Breast epithelium (tissue), 4 donors: ENCODE results near the gene FSTL3. TPM values are rescaled to one million over a fixed set of nuclear protein-coding genes. Genes with fewer than 3 reads are reported as not detected.
A peak's percentile ranks its signal among the peaks of the same experiment; 100 is the strongest.

ENCODE experiments used
- DNase-seq, 2 donors: peaks; one replicate each; pipeline ENCODE4 v3.0.0-alpha.2; 2019; ENCODE audit warnings: low spot score in 2 of 2
- H3K27ac ChIP-seq, 2 donors: fragments of 200-600 bp; sonication (generic) in 1 of 2; one replicate each; pipeline ENCODE4 v1.5.1; 2016 to 2019; ENCODE audit warnings: mild to moderate bottlenecking in 1 of 2
- H3K27me3 ChIP-seq, 2 donors: fragments of 200-600 bp; sonication (generic) in 1 of 2; one replicate each; pipeline versions ENCODE4 v1.5.1 to v1.6.0; 2017 to 2019; ENCODE audit warnings: control low read depth in 1 of 2, mild to moderate bottlenecking in 1 of 2
- H3K36me3 ChIP-seq: fragments of 200-600 bp; one replicate; pipeline ENCODE4 v1.5.1; 2019
- H3K4me1 ChIP-seq, 2 donors: fragments of 200-600 bp; sonication (generic); one replicate each; pipeline ENCODE4 v1.5.1; 2016 to 2019; ENCODE audit warnings: control low read depth in 1 of 2
- H3K4me3 ChIP-seq, 3 donors: fragments of 200-600 bp; sonication (generic); 1 replicate in 2 of 3; 2 replicates in 1 of 3; pipeline ENCODE4 v1.5.1; 2016 to 2019; ENCODE audit warnings: mild to moderate bottlenecking in 3 of 3, moderate library complexity in 2 of 3
- H3K9me3 ChIP-seq, 2 donors: fragments of 200-600 bp; sonication (generic) in 1 of 2; one replicate each; pipeline ENCODE4 v1.5.1; 2016 to 2019; ENCODE audit warnings: control low read depth in 1 of 2
- POLR2A ChIP-seq: fragments of 450-650 bp; IDR thresholded peaks from one replicate; pipeline ENCODE4 v1.6.1; 2016; ENCODE audit warnings: antibody characterized with exemption, mild to moderate bottlenecking, moderate library complexity
- POLR2AphosphoS5 ChIP-seq, 3 donors: sonication (generic); formaldehyde crosslinking; IDR thresholded peaks; one replicate each; pipeline ENCODE4 v1.6.1; 2017; ENCODE audit warnings: antibody characterized with exemption in 3 of 3
- intact Hi-C: fragments of 100-400 bp; cut with DNase I; formaldehyde crosslinking; loops from one replicate; pipeline ENCODE4 v1.15.1; 2023; ENCODE audit warnings: low total_unique reads
- total RNA-seq, 3 donors: library from RNA; depleted of rRNA; stranded (reverse); fragments of >200 nt; gene quantifications; one replicate each; pipeline ENCODE4 v1.1.0, GENCODE V29; 2016
- TF ChIP-seq, protein P1 (sequence below), 3 donors: fragments of 450-650 bp; IDR thresholded peaks; one replicate each; pipeline ENCODE4 v1.5.1; 2016 to 2017; ENCODE audit warnings: antibody characterized with exemption in 3 of 3, mild to moderate bottlenecking in 3 of 3, moderate library complexity in 3 of 3

Gene FSTL3
- total RNA-seq, 3 donors from 2014 or later = 37.8 to 198 (median 111) TPM

- Histone ChIP-seq H3K27me3 (no peaks in the 10 kb centered on the region), H3K4me1 (peaks cover 9 to 15% of the 10 kb centered on the region in 2 donors), H3K9me3 (no peaks in the 10 kb centered on the region), H3K36me3 (no peaks in the 10 kb centered on the region), H3K27ac (peak overlapping the region; percentile 90 to 98), H3K4me3 (peak overlapping the region; percentile 44 to 99 (median 72))
- intact Hi-C loops = no loop called here
- peak in 1 of 2 donors; percentile 51 for DNase-seq
- TF ChIP-seq POLR2AphosphoS5 (IDR thresholded peaks at IDR 0.05) = no peak
These were observed 2.7 kb downstream of the FSTL3 start for GRCh38 chr19:678791-679388.

DNA sequence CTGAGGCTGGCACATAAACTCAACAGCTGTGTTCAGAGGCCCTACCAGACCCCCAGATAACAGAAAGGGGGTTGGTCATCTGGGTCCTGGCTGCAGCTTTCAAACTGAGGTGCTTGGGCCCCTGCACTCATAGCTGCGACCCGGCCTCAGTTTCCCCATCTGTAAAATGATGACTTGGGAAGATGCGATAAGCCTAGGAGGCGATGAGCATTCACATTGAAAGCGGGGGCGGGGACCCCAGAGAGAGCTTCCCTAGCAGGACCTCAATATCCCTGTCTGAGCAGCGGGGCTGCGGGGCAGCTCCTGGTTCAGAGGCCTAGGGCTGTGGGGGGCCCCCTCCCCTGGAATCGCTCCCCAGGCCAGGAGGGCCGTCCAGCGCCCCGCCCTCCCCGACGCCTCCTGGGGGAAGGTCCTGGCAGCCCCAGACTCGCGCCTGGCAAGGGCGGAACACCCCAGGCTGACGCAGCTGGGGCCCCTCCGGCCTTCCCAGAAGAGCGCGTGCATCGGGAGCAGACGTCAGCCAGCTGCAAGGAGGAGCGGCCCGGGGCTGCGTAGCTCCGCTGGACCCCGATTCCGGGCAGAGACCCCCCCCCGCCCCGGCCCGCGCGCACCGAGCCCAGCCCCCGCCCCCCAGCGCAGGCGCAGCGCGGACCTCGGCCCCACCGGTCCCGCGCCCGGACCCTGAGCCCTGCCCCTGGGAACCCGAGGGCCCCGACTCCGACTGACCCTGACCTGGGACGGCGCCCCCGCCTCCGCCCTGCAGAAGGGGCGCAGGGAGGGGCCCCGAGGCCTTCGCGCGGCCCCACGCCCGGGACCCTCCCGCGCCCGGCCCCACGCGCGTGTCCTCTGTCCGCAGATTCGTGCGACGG is 3.5 kb downstream of the FSTL3 start:
- H3K4me1 ChIP-seq = peaks cover 9 to 15% of the 10 kb centered on the region in 2 donors
- intact Hi-C loops = no loop called here

DNA sequence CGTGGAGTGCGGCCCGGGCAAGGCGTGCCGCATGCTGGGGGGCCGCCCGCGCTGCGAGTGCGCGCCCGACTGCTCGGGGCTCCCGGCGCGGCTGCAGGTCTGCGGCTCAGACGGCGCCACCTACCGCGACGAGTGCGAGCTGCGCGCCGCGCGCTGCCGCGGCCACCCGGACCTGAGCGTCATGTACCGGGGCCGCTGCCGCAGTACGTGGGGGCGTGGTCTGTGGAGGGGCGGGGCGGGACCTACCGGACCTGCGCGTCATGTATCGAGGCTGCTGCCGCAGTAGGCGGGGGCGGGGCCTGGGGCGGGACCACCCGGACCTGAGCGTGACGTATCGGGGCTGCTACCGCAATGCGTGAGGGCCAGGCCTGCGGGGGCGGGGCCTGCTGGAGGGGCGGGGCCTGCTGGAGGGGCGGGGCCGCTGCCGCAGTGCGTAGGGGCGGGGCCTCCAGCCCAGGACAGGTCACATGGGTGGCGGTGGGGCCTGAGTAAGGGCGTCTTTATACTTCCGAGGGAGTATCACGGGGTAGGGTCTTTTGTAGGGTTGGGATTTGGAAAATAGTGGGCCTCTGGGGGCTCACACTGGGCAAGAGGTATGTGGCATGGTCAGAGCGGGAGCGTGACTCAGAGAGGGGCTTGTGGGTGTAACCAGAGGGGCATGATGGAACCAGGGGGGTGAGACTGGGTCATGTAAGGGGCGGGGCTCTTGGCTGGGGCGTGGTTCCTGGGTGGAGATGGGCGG is 4.3 kb downstream of the FSTL3 start:
- peak overlapping the region; percentile 90 to 98 for H3K27ac ChIP-seq
- DNase-seq = peak; percentile 100
- H3K27me3 ChIP-seq = no peaks in the 10 kb centered on the region
- H3K36me3 ChIP-seq = no peaks in the 10 kb centered on the region
- TF ChIP-seq POLR2A (no peak), POLR2AphosphoS5 (IDR thresholded peaks at IDR 0.05) (peak; percentile 39 to 83 (median 80))
- TF ChIP-seq, protein P1, sequence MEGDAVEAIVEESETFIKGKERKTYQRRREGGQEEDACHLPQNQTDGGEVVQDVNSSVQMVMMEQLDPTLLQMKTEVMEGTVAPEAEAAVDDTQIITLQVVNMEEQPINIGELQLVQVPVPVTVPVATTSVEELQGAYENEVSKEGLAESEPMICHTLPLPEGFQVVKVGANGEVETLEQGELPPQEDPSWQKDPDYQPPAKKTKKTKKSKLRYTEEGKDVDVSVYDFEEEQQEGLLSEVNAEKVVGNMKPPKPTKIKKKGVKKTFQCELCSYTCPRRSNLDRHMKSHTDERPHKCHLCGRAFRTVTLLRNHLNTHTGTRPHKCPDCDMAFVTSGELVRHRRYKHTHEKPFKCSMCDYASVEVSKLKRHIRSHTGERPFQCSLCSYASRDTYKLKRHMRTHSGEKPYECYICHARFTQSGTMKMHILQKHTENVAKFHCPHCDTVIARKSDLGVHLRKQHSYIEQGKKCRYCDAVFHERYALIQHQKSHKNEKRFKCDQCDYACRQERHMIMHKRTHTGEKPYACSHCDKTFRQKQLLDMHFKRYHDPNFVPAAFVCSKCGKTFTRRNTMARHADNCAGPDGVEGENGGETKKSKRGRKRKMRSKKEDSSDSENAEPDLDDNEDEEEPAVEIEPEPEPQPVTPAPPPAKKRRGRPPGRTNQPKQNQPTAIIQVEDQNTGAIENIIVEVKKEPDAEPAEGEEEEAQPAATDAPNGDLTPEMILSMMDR (IDR thresholded peaks at IDR 0.05) = peak in 1 of 3 donors; percentile 51
- H3K4me3 ChIP-seq = peak overlapping the region; percentile 44 to 99 (median 72)
- H3K4me1 ChIP-seq = peaks cover 9 to 15% of the 10 kb centered on the region in 2 donors
- intact Hi-C loops = no loop called here
- no peaks in the 10 kb centered on the region for H3K9me3 ChIP-seq

More for the DNA sequence above, 3.5 kb downstream of the FSTL3 start:
- peak in 1 of 2 donors; percentile 55 for DNase-seq
- H3K4me3 ChIP-seq = peak overlapping the region; percentile 44 to 99 (median 72)
- peak overlapping the region; percentile 90 to 98 for H3K27ac ChIP-seq
- no peaks in the 10 kb centered on the region for H3K36me3 ChIP-seq
- TF ChIP-seq POLR2AphosphoS5 (IDR thresholded peaks at IDR 0.05) = peak in 2 of 3 donors; percentile 5 to 10
- TF ChIP-seq POLR2A = no peak
- TF ChIP-seq, protein P1 (IDR thresholded peaks at IDR 0.05) = no peak
- no peaks in the 10 kb centered on the region for H3K9me3 ChIP-seq
- no peaks in the 10 kb centered on the region for H3K27me3 ChIP-seq

- peaks cover 9 to 15% of the 10 kb centered on the region in 2 donors for H3K4me1 ChIP-seq
- peak in 1 of 2 donors; percentile 53 for DNase-seq
- no peaks in the 10 kb centered on the region for H3K27me3 ChIP-seq
- intact Hi-C loops = no loop called here
- peak overlapping the region; percentile 90 to 98 for H3K27ac ChIP-seq
- H3K36me3 ChIP-seq = no peaks in the 10 kb centered on the region
- peak overlapping the region; percentile 44 to 99 (median 72) for H3K4me3 ChIP-seq
- TF ChIP-seq POLR2AphosphoS5 (IDR thresholded peaks at IDR 0.05) (no peak), POLR2A (no peak)
- TF ChIP-seq, protein P1 (IDR thresholded peaks at IDR 0.05) = no peak
- no peaks in the 10 kb centered on the region for H3K9me3 ChIP-seq
These were observed 5.1 kb downstream of the FSTL3 start for GRCh38 chr19:681029-682019.
